NK-92 (cell line): ENCODE results near the gene CPEB3.
"Not testable (repeated sequence)": the region's sequence is repeated elsewhere in the genome, so short reads cannot be mapped to it uniquely, and the experiment has no call there.

Experiments used
- DNase-seq: peaks from one replicate; lab custom pipeline; 2025; ENCODE audit not compliant: unreplicated experiment; lab: John Stamatoyannopoulos, UW

The CPEB3 gene

GRCh38 chr10:92215222-92215621, 75.7 kb downstream of the CPEB3 start:
- DNase-seq, result not testable (repeated sequence)

GRCh38 chr10:92213049-92213448, 77.8 kb downstream of the CPEB3 start:
- no peak for DNase-seq

- DNase-seq, result no peak
These were observed 82.1 kb downstream of the CPEB3 start for GRCh38 chr10:92208736-92209135.

- DNase-seq, result no peak
These were observed 82.6 kb downstream of the CPEB3 start for GRCh38 chr10:92208157-92208720.

GRCh38 chr10:92207061-92207460, 83.8 kb downstream of the CPEB3 start:
- DNase-seq, result no peak

- DNase-seq, result no peak
These were observed 86.8 kb downstream of the CPEB3 start for GRCh38 chr10:92203919-92204623.

- DNase-seq, result no peak
These were observed 88.3 kb downstream of the CPEB3 start for GRCh38 chr10:92202536-92202935.

- no peak for DNase-seq
These were observed 90.3 kb downstream of the CPEB3 start for GRCh38 chr10:92200564-92200963.

- no peak for DNase-seq
These were observed 103.8 kb downstream of the CPEB3 start for GRCh38 chr10:92187101-92187500.

- DNase-seq, result no peak
These were observed 105.9 kb downstream of the CPEB3 start for GRCh38 chr10:92184977-92185376.

GRCh38 chr10:92183199-92183598, 107.7 kb downstream of the CPEB3 start:
- DNase-seq, result no peak

- no peak for DNase-seq
These were observed 109.3 kb downstream of the CPEB3 start for GRCh38 chr10:92181575-92181974.

- DNase-seq, result no peak
These were observed 110.5 kb downstream of the CPEB3 start for GRCh38 chr10:92180399-92180798.

GRCh38 chr10:92177546-92177945, 113.3 kb downstream of the CPEB3 start:
- DNase-seq, result no peak

GRCh38 chr10:92175164-92175563, 115.7 kb downstream of the CPEB3 start:
- no peak for DNase-seq

- no peak for DNase-seq
These were observed 116.9 kb downstream of the CPEB3 start for GRCh38 chr10:92173996-92174395.

GRCh38 chr10:92164036-92164696, 126.7 kb downstream of the CPEB3 start:
- DNase-seq, result no peak

- DNase-seq, result no peak
These were observed 128.3 kb downstream of the CPEB3 start for GRCh38 chr10:92162541-92162940.

GRCh38 chr10:92156874-92157773, 133.8 kb downstream of the CPEB3 start:
- no peak for DNase-seq

GRCh38 chr10:92150823-92151222, 140.1 kb downstream of the CPEB3 start:
- DNase-seq, result no peak

GRCh38 chr10:92149261-92149660, 141.6 kb downstream of the CPEB3 start:
- no peak for DNase-seq
